Activated CD4-positive, alpha-beta T cell treated with anti-CD3 and anti-CD28 coated beads, Interleukin-2, amount 10 ng/mL, durations not matched to agents 7 days and 5 days (primary cell): Measurements from ENCODE around the gene PLEKHM3. TPM values are rescaled to one million over a fixed set of nuclear protein-coding genes. Genes with fewer than 3 reads are reported as not detected.
A peak's percentile ranks its signal among the peaks of the same experiment; 100 is the strongest.
"Not testable (repeated sequence)": the region's sequence is repeated elsewhere in the genome, so short reads cannot be mapped to it uniquely, and the experiment has no call there.

Experiments used
- CTCF ChIA-PET: fragments of 350-600 bp; sonication (Branson Sonifier 250); formaldehyde crosslinking; loops from one replicate; lab custom pipeline; 2021; ENCODE audit warnings: antibody characterized with exemption; lab: Charles Lee
- POLR2A ChIA-PET: fragments of 350-600 bp; sonication (Branson Sonifier 250); formaldehyde crosslinking; loops from one replicate; lab custom pipeline; 2021; ENCODE audit warnings: antibody characterized with exemption; lab: Charles Lee
- DNase-seq: peaks from one replicate; pipeline ENCODE4 v3.0.0-alpha.2; 2020
- H3K27ac Mint-ChIP-seq: one replicate; pipeline ENCODE4 v1.8.0; 2021; ENCODE audit warnings: mild to moderate bottlenecking, moderate library complexity, mixed read lengths
- H3K27me3 Mint-ChIP-seq: one replicate; pipeline ENCODE4 v1.8.0; 2021; ENCODE audit warnings: mixed read lengths
- H3K36me3 Mint-ChIP-seq: one replicate; pipeline ENCODE4 v1.8.0; 2021; ENCODE audit warnings: low read depth, mixed read lengths
- H3K4me1 Mint-ChIP-seq: one replicate; pipeline ENCODE4 v1.8.0; 2021; ENCODE audit warnings: mixed read lengths
- H3K4me3 Mint-ChIP-seq: one replicate; pipeline ENCODE4 v1.8.0; 2021; ENCODE audit warnings: mild to moderate bottlenecking, moderate library complexity, mixed read lengths
- H3K9me3 Mint-ChIP-seq: one replicate; pipeline ENCODE4 v1.8.0; 2021; ENCODE audit warnings: mixed read lengths
- total RNA-seq, 2 experiments: library from RNA; stranded (reverse); gene quantifications; one replicate each; pipeline ENCODE4 v1.2.3, GENCODE V29; 2021

PLEKHM3 gene
- total RNA-seq, 2 experiments from 2014 or later: 6.7 to 7.7 TPM

- POLR2A ChIA-PET: no interaction called here
- CTCF ChIA-PET: interaction anchor here (1.2 kb wide), 1 partner anchor 286 kb away, joined by 4 read pairs; no protein-coding TSS in a partner anchor
- H3K9me3 Mint-ChIP-seq: no peaks in the 10 kb centered on the region
Observed at GRCh38 chr2:208031608-208032019, 6.3 kb upstream of the PLEKHM3 start.

DNA sequence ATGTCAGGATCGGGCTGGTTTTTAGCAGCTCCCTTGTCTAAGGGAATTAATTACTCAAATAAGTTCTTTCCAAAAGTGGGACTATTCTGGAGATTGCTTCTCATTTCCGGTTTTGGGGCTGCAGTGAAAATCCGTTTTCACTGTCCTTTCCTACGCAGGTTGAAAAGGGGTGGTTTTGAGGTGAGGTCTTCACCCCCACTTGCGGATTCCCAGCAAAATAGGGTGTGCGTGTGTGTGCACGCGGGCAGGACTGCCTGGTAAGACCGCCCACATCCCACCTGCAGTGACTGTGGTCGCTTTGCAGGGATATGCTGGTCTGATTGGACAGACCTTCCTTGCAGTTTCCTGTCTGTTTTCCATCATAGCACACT, 472 bp upstream of the PLEKHM3 start:
- CTCF ChIA-PET: interaction anchor here (1.0 to 1.5 kb wide), 2 partner anchors 10 to 15 kb away, joined by 4 to 8 read pairs; no protein-coding TSS in a partner anchor

More at GRCh38 chr2:208031608-208032019, 6.3 kb upstream of the PLEKHM3 start:
- no peak overlapping the region for H3K4me3 Mint-ChIP-seq
- peaks cover 4% of the 10 kb centered on the region for H3K27me3 Mint-ChIP-seq
- H3K4me1 Mint-ChIP-seq: peaks cover 3% of the 10 kb centered on the region
- H3K36me3 Mint-ChIP-seq: no peaks in the 10 kb centered on the region
- no peak overlapping the region for H3K27ac Mint-ChIP-seq
- DNase-seq: no peak

GRCh38 chr2:208024091-208024490, 1.2 kb downstream of the PLEKHM3 start:
- CTCF ChIA-PET: interaction anchor here (0.7 kb wide), 1 partner anchor 204 kb away, joined by 3 read pairs; no protein-coding TSS in a partner anchor
- Mint-ChIP-seq H3K9me3 (no peaks in the 10 kb centered on the region), H3K36me3 (peaks cover 2% of the 10 kb centered on the region), H3K27me3 (no peaks in the 10 kb centered on the region), H3K4me1 (peaks cover 25% of the 10 kb centered on the region), H3K27ac (no peak overlapping the region), H3K4me3 (no peak overlapping the region)
- no peak for DNase-seq
- POLR2A ChIA-PET: no interaction called here

More for the DNA sequence above, 472 bp upstream of the PLEKHM3 start:
- H3K27ac Mint-ChIP-seq: peak overlapping the region; percentile 93
- H3K4me3 Mint-ChIP-seq: peak overlapping the region; percentile 94
- H3K27me3 Mint-ChIP-seq: no peaks in the 10 kb centered on the region
- POLR2A ChIA-PET: interaction anchor here (0.8 kb wide), 1 partner anchor 458 kb away, joined by 3 read pairs; no protein-coding TSS in a partner anchor
- H3K36me3 Mint-ChIP-seq: peaks cover 2% of the 10 kb centered on the region
- peaks cover 25% of the 10 kb centered on the region for H3K4me1 Mint-ChIP-seq
- DNase-seq: peak; percentile 23
- H3K9me3 Mint-ChIP-seq: no peaks in the 10 kb centered on the region

DNA sequence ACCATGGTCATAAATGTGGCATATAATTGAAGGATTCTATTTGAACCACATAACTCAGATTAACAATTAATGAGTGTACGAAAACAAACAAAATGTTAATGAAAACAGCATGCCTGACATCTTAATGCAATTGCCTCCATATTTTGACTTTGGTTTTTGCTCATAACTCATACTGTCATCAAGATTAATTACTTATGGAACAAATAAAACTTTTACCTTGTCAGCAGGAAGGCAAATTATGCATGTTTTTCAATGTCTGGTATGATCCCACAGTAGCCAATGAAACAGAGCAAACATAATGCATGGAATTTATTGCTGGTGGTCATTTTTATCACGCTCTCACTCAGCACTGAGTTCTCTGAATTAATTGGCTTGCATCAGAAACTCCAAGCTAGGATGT, 5.1 kb downstream of the PLEKHM3 start:
- ChIA-PET CTCF (interaction anchor here (1.8 kb wide), 1 partner anchor 25 kb away, joined by 5 read pairs; no protein-coding TSS in a partner anchor), POLR2A (no interaction called here)
- H3K9me3 Mint-ChIP-seq: no peaks in the 10 kb centered on the region
- H3K27me3 Mint-ChIP-seq: no peaks in the 10 kb centered on the region
- H3K4me3 Mint-ChIP-seq: no peak overlapping the region
- peaks cover 26% of the 10 kb centered on the region for H3K4me1 Mint-ChIP-seq
- no peak for DNase-seq
- H3K27ac Mint-ChIP-seq: no peak overlapping the region
- H3K36me3 Mint-ChIP-seq: peaks cover 4% of the 10 kb centered on the region

GRCh38 chr2:208018124-208018712, 7.1 kb downstream of the PLEKHM3 start:
- DNase-seq, H3K27me3 Mint-ChIP-seq, H3K36me3 Mint-ChIP-seq, POLR2A ChIA-PET, H3K27ac Mint-ChIP-seq, H3K4me3 Mint-ChIP-seq, H3K9me3 Mint-ChIP-seq: not testable (repeated sequence)
- peaks cover 23% of the 10 kb centered on the region for H3K4me1 Mint-ChIP-seq
- CTCF ChIA-PET: interaction anchor here (0.6 to 1.8 kb wide), 2 partner anchors 23 to 298 kb away, joined by 3 to 5 read pairs; no protein-coding TSS in a partner anchor

DNA sequence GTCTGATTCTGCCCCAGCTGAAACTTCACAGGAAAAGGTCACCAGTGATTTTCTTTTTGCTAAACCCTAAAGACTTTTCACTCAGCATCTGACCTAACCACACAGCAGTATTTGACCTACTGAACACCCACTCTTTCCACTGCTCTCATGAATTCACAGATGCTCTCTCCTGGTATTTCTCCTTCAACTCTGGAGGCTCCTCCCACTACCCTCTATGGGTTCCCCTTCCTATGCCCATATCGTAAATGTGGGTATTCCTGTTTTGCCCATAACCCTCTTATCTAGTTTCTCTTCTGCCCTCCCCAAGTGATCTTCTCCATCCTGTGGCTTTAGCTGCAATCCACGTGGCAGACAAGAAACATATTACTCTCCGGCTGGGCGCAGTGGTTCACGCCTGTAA, 7.6 kb downstream of the PLEKHM3 start:
- Mint-ChIP-seq H3K27ac (no peak overlapping the region), H3K9me3 (no peaks in the 10 kb centered on the region), H3K27me3 (no peaks in the 10 kb centered on the region), H3K36me3 (peaks cover 4% of the 10 kb centered on the region), H3K4me3 (no peak overlapping the region), H3K4me1 (peaks cover 21% of the 10 kb centered on the region)
- ChIA-PET POLR2A (no interaction called here), CTCF (interaction anchor here (0.6 kb wide), 1 partner anchor 298 kb away, joined by 3 read pairs; no protein-coding TSS in a partner anchor)
- DNase-seq: no peak

GRCh38 chr2:208015475-208015874, 9.9 kb downstream of the PLEKHM3 start:
- Mint-ChIP-seq H3K27ac (no peak overlapping the region), H3K9me3 (no peaks in the 10 kb centered on the region), H3K36me3 (peaks cover 4% of the 10 kb centered on the region), H3K27me3 (no peaks in the 10 kb centered on the region), H3K4me3 (no peak overlapping the region), H3K4me1 (peaks cover 21% of the 10 kb centered on the region)
- no peak for DNase-seq
- ChIA-PET CTCF (interaction anchor here (0.6 to 1.2 kb wide), 3 partner anchors 11 to 347 kb away, joined by 3 to 4 read pairs (median 3); no protein-coding TSS in a partner anchor), POLR2A (no interaction called here)

DNA sequence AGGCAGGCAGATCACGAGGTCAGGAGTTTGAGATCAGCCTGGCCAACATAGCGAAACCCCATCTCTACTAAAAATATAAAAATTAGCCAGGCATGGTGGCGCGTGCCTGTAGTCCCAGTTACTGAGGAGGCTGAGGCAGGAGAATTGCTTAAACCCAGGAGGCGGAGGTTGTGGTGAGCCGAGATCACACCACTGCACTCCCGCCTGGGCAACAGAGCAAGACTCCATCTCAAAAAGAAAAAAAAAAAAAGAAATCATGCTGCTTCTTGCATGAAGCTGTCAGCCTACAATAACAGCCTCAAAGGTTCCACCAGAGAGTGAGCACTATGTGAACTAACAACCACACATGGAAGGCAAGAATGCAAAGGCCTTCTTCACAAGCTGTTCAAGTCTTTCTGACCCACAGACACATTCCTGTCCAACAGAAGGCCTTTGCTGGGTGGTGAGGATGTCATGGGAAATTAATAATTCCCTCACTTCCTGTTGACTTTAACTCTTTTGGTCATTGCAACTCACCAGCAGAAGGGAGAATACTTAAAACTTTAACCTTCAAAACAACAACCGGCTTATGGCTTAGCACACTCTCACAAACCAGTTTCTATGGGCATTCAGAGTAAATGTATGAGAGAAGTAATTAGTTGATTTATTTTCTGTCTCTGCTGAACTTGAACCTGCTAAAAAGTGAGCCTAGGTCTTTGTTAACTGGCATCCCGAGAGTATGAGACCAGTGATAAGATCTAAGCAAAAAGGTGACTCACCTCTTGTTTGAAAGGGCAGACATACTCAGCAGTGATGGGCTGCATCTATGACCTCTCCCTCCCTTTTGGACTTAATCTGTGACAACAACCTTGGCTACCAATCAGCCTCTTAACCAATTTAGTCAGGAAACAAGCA, 11.8 kb downstream of the PLEKHM3 start:
- peaks cover 20% of the 10 kb centered on the region for H3K4me1 Mint-ChIP-seq
- H3K27me3 Mint-ChIP-seq: no peaks in the 10 kb centered on the region
- ChIA-PET CTCF (no interaction called here), POLR2A (no interaction called here)
- H3K36me3 Mint-ChIP-seq: peaks cover 3% of the 10 kb centered on the region
- no peak overlapping the region for H3K4me3 Mint-ChIP-seq
- no peaks in the 10 kb centered on the region for H3K9me3 Mint-ChIP-seq
- DNase-seq: no peak
- no peak overlapping the region for H3K27ac Mint-ChIP-seq

- Mint-ChIP-seq H3K9me3 (no peaks in the 10 kb centered on the region), H3K4me3 (no peak overlapping the region), H3K4me1 (peaks cover 12% of the 10 kb centered on the region), H3K27ac (no peak overlapping the region), H3K27me3 (no peaks in the 10 kb centered on the region), H3K36me3 (no peaks in the 10 kb centered on the region)
- ChIA-PET POLR2A (no interaction called here), CTCF (interaction anchor here (1.0 kb wide), 1 partner anchor 13 kb away, joined by 3 read pairs; no protein-coding TSS in a partner anchor)
- DNase-seq: no peak
Observed at GRCh38 chr2:208012449-208012848, 12.9 kb downstream of the PLEKHM3 start.

- Mint-ChIP-seq H3K4me1 (peaks cover 8% of the 10 kb centered on the region), H3K27ac (no peak overlapping the region), H3K9me3 (no peaks in the 10 kb centered on the region), H3K4me3 (no peak overlapping the region), H3K36me3 (no peaks in the 10 kb centered on the region), H3K27me3 (no peaks in the 10 kb centered on the region)
- CTCF ChIA-PET: no interaction called here
- POLR2A ChIA-PET: no interaction called here
- no peak for DNase-seq
Observed at GRCh38 chr2:208010506-208010905, 14.8 kb downstream of the PLEKHM3 start.

GRCh38 chr2:208006833-208007232, 18.5 kb downstream of the PLEKHM3 start:
- Mint-ChIP-seq H3K9me3 (no peaks in the 10 kb centered on the region), H3K27ac (no peak overlapping the region), H3K36me3 (no peaks in the 10 kb centered on the region), H3K4me1 (no peaks in the 10 kb centered on the region), H3K4me3 (no peak overlapping the region), H3K27me3 (no peaks in the 10 kb centered on the region)
- no peak for DNase-seq
- POLR2A ChIA-PET: no interaction called here
- CTCF ChIA-PET: interaction anchor here (1.3 kb wide), 1 partner anchor 34 kb away, joined by 4 read pairs; no protein-coding TSS in a partner anchor

DNA sequence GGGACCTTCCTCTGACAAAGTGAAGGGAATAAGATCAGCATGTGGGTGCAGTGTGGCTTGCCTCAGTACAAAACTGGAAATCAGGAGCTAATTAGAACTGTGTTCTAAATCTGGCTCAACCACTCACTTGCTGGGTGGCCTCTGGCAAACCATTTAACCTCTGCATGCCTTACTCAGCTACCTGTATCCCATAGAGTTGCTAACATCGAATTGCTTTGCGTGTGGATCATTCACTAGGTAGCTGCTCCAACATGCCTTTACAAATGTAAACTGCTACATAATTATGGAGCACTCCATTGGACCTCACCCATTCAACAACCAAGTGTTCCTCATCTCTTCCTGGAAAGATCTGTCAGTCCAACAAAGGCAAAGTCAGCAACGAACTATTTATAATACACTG, 19.0 kb downstream of the PLEKHM3 start:
- ChIA-PET POLR2A (no interaction called here), CTCF (interaction anchor here (1.3 kb wide), 1 partner anchor 34 kb away, joined by 4 read pairs; no protein-coding TSS in a partner anchor)
- no peaks in the 10 kb centered on the region for H3K9me3 Mint-ChIP-seq
- H3K36me3 Mint-ChIP-seq: no peaks in the 10 kb centered on the region
- H3K27ac Mint-ChIP-seq: no peak overlapping the region
- no peak for DNase-seq
- H3K4me3 Mint-ChIP-seq: no peak overlapping the region
- H3K27me3 Mint-ChIP-seq: no peaks in the 10 kb centered on the region
- H3K4me1 Mint-ChIP-seq: no peaks in the 10 kb centered on the region
